Heart left ventricle (tissue), 13 donors: ENCODE data around the gene SDF2L1.

Experiments
- POLR2A ChIP-seq, 2 donors: fragments of 450-650 bp; IDR thresholded peaks; one replicate each; pipeline ENCODE4 v1.6.1; 2017; ENCODE audit warnings: antibody characterized with exemption in 2 of 2, mild to moderate bottlenecking in 2 of 2, moderate library complexity in 2 of 2
- TF ChIP-seq, protein P1 (sequence below), 12 donors: fragments of 200-600 bp; sonication (generic) in 4 of 12; IDR thresholded peaks; one replicate each; pipeline versions ENCODE4 v1.5.0 to v1.8.0; 2018 to 2022; ENCODE audit warnings: antibody characterized with exemption in 12 of 12, mild to moderate bottlenecking in 5 of 12
- donor health status: ischemic (EF 13 %, LVEDD 7.1; RV severe dilation, severe dysfunction).
- donor health status: DM: no; HTN: yes; CAD: no.
- donor health status: DM: no; HTN: no; CAD: no.
- donor health status: ischemic (EF 25% LVEDD 6.9; RV normal size, moderate dysfunction).
- donor health status: ischemic (EF 25% LVEDD 5.7; RV mildly dilated, moderate dysfunction).
- donor health status: ischemic (EF 35%, LVEDD 5.7; RV mildly dilated, moderate dysfunction).
- donor health status: nonischemic (EF 11% LVEDD 7.7; RV severe dilation, severe dysfunction).
- donor health status: DM: yes; HTN: yes; CAD: no.
- donor health status: PGD.
- donor health status: ischemic (EF 29% LVEDD 5.4; RV normal size, mild dysfunction).
- donor health status: nonischemic (EF 23%, LVEDD 6.1; RV moderate dilation, normal function).

GRCh38 chr22:21623648-21623970, 18.5 kb upstream of the SDF2L1 start:
- no peak for TF ChIP-seq POLR2A (IDR thresholded peaks at IDR 0.05)
- TF ChIP-seq, protein P1, sequence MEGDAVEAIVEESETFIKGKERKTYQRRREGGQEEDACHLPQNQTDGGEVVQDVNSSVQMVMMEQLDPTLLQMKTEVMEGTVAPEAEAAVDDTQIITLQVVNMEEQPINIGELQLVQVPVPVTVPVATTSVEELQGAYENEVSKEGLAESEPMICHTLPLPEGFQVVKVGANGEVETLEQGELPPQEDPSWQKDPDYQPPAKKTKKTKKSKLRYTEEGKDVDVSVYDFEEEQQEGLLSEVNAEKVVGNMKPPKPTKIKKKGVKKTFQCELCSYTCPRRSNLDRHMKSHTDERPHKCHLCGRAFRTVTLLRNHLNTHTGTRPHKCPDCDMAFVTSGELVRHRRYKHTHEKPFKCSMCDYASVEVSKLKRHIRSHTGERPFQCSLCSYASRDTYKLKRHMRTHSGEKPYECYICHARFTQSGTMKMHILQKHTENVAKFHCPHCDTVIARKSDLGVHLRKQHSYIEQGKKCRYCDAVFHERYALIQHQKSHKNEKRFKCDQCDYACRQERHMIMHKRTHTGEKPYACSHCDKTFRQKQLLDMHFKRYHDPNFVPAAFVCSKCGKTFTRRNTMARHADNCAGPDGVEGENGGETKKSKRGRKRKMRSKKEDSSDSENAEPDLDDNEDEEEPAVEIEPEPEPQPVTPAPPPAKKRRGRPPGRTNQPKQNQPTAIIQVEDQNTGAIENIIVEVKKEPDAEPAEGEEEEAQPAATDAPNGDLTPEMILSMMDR (IDR thresholded peaks at IDR 0.05), result no peak
